ENCODE results near the gene TRAPPC12.

- TF ChIP-seq CTCF (IDR thresholded peaks at IDR 0.05), result no peak
- TF ChIP-seq POLR2AphosphoS5 (IDR thresholded peaks at IDR 0.05), result no peak
- TF ChIP-seq POLR2A (IDR thresholded peaks at IDR 0.05), result no peak
Observed at GRCh38 chr2:3475771-3476170, 96.3 kb downstream of the TRAPPC12 start.
